Dermis blood vessel endothelial cell (primary cell): ENCODE data around the gene WFS1. TPM values are rescaled to one million over a fixed set of nuclear protein-coding genes. Genes with fewer than 3 reads are reported as not detected.

Experiments used
- DNase-seq: peaks from one replicate; pipeline ENCODE4 v3.0.0; 2010
- total RNA-seq: library from RNA; depleted of rRNA; stranded (reverse); fragments of >200 nt; gene quantifications from 2 replicates; pipeline ENCODE4 v1.2.3, GENCODE V29; 2014

The WFS1 gene
- total RNA-seq, 1 donor from 2014 or later = 74.7 TPM

GRCh38 chr4:6326312-6327060 lies 56.8 kb downstream of the WFS1 start:
- DNase-seq = no peak

DNA sequence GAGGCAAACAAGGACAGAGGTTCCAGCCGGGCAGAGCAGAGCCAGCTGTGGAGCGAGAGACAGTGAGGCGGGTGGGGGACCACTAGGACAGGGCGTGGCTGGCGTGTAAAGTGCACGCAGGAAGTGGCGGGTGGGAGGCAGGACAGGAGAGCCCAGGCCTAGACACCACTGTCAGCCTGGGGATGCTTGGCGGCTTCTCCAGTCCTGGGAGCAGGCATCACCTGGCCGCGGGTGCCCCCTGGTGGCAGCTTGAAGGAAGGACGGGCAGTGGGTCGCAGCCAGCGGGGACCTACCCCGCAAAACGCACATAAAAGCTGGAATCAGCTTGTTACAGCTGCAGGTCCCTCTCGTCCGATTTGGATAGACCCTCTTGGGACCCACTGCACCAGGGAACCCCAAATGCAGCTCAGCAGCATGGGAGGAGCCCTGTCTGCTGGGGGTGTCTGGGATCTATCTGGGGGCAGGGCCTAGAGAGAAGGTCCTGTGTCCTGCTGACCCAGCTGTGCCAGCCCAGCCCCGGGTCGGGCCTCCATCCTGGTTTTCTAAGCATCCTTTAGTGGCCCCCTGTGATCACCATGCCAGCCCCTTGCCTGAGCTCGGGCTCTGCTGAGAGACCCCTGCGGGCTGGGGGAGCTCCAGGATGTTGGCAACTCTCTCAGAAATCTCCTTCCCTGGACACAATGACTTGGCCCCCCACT lies 57.7 kb downstream of the WFS1 start:
- peak; percentile 85 for DNase-seq

GRCh38 chr4:6328526-6328925 lies 58.9 kb downstream of the WFS1 start:
- no peak for DNase-seq

GRCh38 chr4:6329478-6330383 lies 60.1 kb downstream of the WFS1 start:
- DNase-seq = no peak

DNA sequence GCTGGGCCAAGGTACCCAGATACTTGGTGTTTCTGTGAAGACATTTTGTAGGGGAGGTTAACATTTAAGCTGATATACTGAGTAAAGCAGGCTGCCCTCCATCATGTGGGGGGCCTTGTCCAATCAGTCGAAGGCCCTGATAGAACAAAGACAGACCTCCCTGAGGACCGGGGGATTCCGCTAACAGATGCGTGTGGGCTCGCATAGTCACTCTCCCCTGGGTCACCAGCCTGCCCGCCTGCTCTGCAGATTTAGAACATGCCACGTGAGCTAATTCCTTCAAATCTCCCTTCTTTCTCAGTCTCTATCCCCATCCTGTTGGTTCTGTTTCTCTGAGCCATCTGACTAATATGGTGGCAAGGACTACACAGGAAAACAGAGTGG lies 60.7 kb downstream of the WFS1 start:
- DNase-seq = no peak

GRCh38 chr4:6331018-6331417 lies 61.4 kb downstream of the WFS1 start:
- DNase-seq = peak; percentile 62

DNA sequence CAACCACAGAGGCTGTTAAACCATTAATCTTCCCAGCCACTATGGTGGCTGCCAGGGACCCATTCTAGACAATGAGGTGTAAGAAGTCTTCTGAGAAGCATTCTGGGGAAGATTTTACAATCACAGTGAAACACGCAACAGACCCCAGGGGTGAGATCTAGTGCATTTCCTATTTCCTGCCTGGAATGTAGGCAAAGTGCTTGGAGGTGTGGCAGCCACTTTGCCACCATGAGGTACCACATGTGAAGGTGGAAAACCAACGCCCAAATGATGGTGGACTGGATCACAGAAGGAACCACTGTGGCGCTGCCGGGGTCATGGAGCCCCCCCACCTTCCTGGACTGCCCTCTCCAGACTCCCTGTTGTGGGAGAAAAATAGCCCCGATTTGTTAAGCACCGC lies 61.8 kb downstream of the WFS1 start:
- DNase-seq = no peak

DNA sequence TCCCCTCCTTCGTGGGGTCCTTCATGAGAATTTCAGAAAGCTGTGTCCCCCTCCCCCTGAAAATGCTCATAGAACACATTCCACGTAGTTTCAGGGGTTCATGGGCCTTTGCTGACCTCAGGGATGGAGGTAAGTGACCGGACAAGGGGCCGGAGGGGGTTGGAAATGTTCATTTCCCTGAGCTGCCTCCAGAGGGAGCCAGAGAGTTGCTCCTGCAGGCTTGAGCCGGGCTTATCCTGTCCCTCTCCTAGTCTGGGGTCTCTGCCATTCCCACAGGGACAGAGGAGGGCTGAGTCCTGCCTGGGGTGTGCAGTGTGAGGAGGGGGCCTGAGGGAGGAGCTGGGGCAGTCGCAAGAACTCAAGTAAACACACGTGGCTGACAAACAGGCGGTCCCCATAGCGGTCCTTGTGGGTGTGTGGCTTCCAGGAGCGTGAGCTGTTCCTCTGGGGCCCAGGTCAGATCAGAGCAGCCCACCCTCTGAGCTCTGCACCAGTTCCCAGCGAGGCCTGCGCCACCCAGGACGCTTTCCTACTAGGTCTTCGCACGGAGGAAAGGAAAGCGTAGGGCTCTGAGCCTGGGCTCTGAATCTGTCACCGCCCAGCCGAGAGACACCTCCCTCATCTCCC lies 62.5 kb downstream of the WFS1 start:
- peak; percentile 65 for DNase-seq

- no peak for DNase-seq
Observed at GRCh38 chr4:6332669-6333050, 63.0 kb downstream of the WFS1 start.

- peak; percentile 51 for DNase-seq
Observed at GRCh38 chr4:6333301-6334202, 63.9 kb downstream of the WFS1 start.

- DNase-seq = no peak
Observed at GRCh38 chr4:6334203-6334887, 64.7 kb downstream of the WFS1 start.

DNA sequence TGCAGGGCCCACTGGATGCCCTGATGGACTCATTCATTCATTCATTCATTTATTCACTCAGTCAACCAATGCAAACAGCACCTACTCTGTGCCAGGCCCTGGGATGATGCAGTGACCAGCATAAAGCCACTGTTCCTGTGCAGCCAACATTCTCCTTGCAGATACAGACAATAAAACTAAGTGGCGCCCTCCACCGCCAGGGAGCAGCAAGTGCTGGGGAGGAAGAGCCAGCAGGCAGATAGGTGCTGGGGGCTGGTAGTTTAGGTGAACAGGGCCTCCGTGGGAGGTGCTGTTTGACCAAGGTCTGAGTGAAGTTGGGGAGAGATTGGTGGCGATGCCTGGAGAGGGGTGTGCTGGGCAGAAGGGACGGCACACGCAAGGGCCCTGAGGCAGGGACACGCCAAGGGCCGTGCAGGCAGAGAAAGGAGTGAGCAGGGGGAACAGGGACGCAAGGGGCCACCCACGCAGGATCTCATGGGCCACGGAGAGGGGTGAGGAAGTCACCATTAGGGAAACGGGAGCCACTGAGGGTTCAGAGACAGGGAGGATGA lies 65.5 kb downstream of the WFS1 start:
- DNase-seq = no peak

DNA sequence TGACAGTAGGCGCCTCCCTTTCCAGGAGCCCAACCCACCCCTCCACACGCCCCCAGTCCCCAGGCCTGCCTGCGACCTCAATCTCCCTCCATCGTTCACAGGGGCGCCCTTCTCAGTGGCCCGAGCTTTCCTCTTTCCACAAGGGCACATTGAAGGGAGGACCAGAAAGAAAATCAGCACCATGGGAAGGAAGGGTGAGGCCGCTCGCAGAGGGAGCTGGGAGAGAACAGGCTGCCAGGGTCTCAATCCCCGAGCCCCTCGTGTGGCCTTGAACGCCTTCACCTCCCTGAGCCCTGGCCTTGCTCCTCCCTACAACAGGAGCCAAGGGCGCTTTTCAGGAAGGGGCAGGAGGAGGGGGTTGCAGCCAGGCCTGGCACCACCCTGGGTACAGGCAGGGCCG lies 66.5 kb downstream of the WFS1 start:
- no peak for DNase-seq

GRCh38 chr4:6337331-6337935 lies 67.8 kb downstream of the WFS1 start:
- DNase-seq = no peak

GRCh38 chr4:6338175-6338950 lies 68.7 kb downstream of the WFS1 start:
- no peak for DNase-seq

- no peak for DNase-seq
Observed at GRCh38 chr4:6338951-6339817, 69.5 kb downstream of the WFS1 start.

GRCh38 chr4:6339818-6340445 lies 70.3 kb downstream of the WFS1 start:
- no peak for DNase-seq

- no peak for DNase-seq
Observed at GRCh38 chr4:6340446-6341015, 70.9 kb downstream of the WFS1 start.
